HG03460 (cell line): Measurements from ENCODE around the gene ARHGAP33.

Source experiments
- ATAC-seq: cut with Tn5 transposase; IDR thresholded peaks from one replicate; pipeline ENCODE4 v1.9.1; 2021; ENCODE audit not compliant: unreplicated experiment

ARHGAP33 gene

DNA sequence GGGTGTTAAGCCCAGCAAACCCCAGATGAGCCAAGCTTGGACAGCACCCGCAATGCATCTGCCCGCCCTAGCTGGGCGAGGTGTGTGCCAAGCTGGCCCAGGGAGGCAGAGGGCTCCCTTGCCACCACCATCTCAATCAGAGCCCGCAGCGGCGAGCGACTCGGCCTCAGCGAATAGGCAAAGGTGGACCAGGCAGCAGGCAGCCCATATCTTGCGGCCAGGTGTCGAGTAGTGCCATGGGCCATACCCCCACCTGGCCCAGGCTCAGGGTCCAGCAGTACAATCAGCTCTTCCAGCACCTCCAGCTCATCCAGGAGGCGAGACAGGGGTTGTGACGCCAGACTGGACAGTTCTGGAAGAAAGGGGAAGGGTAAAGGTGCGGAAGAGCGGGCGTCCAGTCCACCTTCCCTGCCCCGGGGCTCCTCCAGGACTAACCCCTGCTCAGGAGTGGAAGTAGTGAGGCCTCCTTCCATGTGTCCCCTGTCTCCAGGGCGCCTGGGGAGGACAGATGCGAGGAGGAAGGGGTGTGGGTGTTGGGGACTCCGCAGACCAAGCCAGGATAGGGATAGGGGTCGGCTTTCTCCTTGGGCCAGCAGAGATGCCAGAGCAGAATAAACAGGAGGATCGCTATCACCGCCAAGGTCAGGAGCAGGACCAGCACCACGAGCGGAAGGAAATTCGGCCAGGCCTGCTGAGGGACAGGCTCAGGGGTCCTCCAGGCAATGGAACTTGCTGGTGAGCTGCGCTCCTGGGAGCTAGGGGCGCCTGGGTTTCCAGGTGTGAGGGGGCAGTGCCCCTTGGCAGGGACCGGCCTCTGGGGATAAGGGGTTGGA lies 35.9 kb upstream of the ARHGAP33 start:
- ATAC-seq = no peak

DNA sequence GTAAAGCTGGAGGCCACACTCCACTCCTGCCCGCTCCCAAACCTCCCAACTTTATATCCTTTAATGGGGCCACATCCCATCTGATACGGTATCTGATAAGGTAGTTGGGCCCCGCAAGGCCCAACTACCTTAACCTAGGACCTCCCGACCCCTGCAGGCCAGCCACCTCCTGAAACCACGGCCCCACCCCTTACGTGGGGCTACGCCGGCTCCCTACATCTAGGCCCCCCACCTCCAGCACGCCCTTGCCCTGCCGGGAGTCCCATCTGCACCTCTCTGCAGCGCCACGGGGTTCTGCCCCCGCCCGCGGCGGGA lies 35.3 kb upstream of the ARHGAP33 start:
- ATAC-seq = peak; percentile 17

DNA sequence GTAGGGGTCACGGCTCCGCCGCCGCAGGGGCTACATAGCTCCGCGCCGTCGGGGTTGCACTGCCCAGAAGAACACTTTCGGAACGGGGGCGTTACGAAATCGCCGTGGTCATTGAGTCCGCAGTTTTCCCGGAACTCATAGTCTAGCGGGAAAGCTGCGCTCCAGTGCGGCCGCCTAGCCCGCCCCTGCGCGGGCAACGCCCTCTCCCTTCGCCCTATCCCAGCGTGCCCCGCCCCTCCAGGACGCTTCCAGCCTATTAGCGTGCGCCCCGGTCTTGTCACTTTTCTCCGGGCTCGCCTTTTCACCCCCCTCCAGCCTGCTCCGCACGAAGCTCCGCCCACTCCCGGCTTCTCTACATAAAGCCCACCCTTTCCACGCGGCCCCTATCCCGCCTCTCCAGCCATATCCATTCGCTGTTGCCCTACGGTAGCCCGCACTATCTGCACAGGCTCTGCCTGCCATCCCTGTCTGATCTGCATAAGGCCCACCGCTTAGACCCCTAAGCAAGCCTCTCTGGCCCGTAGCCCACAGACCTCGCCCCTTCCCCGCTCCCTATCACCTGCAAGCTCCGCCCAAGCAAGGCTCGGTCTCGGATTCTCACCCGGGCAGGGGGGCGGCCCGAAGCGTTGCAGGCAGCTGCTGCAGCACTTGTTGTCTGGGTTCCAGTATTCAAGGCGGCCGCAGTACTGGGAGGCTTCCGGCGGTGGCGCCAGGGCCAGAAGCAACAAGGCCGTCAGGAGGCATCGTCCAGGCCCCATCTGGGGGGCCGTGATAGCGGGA lies 34.8 kb upstream of the ARHGAP33 start:
- ATAC-seq = peak; percentile 44

DNA sequence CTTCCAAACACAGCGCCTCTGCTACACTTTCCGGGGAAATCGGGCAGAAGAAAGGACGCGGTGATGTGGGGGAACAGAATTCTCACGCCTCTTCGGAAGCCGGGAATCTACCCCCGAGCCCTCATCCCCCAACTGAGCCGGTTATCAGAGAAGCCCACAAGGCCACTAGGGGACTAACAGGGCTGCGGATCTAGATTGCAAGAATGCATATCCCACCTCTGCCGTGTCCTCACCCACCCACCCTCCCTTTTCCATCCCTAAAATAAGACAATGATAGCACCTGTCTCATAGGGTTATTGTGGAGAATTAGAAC lies 34.2 kb upstream of the ARHGAP33 start:
- no peak for ATAC-seq

DNA sequence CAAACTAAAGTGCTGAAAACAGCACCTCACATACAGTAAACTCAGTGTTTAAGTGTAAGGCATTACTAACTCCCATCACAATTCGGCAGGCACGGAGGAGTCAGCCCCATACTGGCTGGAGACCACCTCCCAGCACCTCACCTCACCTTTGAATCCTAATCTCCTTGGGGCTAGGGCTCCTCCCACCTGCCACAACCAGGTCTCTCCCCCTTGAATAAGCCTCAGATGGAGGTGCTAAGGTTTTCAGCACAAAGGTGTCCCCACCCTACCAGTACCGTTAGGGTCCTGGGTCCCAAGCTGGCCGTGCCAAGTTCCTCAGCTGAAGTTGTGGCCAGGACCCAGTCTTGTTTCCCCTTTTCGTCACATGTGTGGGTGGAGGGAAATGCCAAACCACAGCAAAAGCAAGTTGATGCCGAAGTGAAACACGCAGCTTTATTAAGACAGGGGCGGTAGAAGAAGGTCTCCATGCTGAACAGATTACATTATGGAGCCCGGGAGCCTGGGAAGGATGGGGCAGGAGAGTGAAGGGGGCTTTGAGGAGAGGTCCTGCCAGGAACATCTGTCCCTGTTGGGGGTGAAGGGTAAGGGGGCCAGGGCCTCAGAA lies 33.1 kb upstream of the ARHGAP33 start, which contains the start of gene IGFLR1:
TSS of gene IGFLR1 (minus strand) at position 332 of the 604 bp plus-strand sequence. CDS start 1,272 bp downstream, outside the sequence.
- no peak for ATAC-seq

DNA sequence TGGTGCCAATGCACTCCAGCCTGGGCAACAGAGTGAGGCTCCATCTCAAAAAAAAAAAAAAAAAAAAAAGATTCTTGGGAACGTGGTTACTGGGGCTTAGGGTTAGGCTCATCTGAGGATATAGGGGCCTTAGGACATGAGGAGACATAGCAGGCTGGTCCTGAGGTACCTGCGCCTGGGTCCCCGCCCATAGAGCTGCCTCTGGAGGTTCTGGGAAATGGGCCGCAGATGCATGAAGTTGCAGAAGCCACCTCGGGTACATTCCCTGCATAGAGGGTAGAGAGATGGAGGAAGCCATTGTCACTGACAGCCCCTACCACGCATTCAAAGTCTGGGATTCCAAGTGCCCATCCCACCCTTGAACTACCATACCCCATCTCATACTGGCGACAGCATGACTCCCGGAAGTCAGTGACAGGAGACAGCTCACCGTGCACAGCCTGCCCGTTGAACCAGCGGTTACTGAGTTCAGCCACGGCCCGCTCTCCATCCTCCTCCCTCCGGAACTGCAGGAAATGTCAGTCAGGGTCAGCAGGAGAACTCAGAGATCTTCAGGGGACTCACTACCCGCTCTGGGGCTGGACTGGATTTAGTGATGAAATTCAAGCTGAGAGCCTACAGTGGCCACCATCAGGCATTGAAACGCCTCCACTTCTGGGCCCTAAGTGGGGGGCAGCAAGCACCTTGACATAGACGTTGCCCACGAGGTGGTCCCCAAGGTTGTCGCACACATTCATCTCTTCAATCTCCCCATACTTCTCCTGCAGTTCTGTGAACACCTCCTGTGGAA lies 31.5 kb upstream of the ARHGAP33 start:
- no peak for ATAC-seq

DNA sequence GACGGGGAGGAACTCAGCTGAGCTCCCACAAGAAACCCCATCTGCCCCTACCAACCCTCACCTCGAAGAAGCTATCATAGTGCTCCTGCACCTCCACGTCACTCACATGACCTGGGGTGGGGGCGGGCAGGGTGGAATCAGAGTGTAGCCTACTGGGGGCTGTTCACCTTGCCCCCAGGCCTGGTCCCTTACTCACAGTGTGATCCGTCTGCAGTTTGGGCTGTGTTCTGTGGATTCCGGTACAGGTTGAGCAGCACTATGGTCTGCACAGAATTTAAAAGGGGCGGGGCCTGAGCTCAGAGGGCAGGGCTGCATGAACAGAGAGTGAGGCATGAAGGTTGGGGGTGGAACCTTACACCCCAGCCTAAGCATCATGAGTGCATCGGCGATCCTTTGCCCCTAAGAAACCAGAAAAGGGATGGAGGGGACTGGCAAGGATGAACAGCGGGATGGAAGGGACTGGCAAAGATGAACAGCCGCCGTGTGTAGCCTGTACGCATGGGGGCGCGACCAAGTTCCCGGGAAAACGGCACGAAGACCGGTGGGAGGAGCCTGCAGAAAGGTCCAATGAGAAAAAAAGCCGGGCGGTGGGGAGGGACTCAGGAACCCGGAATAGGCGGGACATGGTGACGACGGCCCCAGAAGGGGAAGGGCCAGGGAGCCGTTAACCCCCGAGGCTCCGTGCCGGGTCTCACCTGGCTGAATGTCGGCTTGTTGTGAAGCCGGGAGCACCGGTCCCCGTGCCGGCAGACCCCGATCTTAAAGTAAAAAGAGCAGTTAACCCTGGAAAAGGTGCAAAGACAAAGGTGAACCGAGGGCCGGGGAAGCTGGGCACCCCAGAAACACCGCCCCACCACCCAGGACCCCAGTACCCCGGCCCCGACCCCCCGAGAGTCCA lies 30.7 kb upstream of the ARHGAP33 start:
- peak; percentile 32 for ATAC-seq

DNA sequence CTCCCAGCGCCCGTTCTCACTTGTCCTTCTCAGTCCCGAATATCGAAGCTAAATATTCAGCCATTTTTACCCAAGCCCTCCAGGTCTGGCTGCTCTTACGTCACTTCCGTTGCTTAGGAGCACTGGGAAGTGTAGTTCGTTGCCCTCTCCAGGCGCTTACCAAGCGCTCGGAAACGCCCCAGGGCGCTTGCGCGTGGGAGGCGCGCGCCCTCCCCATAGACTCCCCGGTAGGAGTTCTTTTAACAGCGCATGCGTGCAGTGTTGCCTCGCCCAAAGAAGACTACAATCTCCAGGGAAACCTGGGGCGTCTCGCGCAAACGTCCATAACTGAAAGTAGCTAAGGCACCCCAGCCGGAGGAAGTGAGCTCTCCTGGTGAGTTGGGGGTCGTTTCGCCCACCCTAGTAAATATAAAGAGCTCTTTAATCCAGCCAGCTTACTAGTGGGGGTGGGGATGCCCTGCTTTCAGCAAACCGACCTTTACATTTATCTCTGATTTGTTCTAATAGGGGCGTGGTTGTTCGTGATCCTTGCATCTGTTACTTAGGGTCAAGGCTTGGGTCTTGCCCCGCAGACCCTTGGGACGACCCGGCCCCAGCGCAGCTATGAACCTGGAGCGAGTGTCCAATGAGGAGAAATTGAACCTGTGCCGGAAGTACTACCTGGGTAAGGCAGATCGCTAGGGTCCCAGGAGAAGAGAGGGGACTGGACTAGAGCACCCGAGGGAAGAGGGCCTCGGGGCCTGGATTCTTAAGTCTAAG lies 29.9 kb upstream of the ARHGAP33 start, which contains the start of the genes PSENEN and U2AF1L4:
TSS of gene PSENEN (plus strand) at position 324 of the 759 bp plus-strand sequence. CDS start at position 604, 280 bp downstream.
TSS of gene U2AF1L4 (minus strand) at position 91 of the 759 bp plus-strand sequence. CDS start at position 64, 27 bp downstream.
- ATAC-seq = peak; percentile 36

DNA sequence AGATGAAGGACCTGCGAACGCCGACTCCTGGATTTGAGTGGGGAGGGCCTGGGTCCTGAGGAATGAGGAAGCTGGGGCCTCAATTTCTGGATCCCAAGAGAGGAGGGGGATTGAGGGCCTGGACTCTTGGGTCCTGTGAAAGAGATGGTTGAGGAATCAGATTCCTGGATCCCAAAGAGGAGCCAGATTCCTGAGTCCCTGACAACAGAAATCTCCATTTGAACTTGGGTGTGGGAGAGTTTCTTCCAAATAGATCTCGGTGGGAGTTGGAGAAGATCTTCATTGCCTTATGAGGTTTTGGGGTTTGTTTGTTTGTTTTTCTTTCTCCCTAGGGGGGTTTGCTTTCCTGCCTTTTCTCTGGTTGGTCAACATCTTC lies 29.3 kb upstream of the ARHGAP33 start:
- no peak for ATAC-seq

DNA sequence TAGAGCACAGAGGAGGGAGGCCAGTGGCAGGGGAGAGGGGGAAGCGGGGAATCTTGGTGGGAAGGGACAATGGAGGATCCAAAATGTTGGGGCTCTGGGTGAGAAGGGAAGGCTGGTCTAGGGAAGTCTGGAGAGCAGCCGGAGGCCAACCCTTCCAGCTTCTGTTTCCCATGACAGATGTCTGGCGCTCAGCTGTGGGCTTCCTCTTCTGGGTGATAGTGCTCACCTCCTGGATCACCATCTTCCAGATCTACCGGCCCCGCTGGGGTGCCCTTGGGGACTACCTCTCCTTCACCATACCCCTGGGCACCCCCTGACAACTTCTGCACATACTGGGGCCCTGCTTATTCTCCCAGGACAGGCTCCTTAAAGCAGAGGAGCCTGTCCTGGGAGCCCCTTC lies 28.8 kb upstream of the ARHGAP33 start:
- no peak for ATAC-seq

DNA sequence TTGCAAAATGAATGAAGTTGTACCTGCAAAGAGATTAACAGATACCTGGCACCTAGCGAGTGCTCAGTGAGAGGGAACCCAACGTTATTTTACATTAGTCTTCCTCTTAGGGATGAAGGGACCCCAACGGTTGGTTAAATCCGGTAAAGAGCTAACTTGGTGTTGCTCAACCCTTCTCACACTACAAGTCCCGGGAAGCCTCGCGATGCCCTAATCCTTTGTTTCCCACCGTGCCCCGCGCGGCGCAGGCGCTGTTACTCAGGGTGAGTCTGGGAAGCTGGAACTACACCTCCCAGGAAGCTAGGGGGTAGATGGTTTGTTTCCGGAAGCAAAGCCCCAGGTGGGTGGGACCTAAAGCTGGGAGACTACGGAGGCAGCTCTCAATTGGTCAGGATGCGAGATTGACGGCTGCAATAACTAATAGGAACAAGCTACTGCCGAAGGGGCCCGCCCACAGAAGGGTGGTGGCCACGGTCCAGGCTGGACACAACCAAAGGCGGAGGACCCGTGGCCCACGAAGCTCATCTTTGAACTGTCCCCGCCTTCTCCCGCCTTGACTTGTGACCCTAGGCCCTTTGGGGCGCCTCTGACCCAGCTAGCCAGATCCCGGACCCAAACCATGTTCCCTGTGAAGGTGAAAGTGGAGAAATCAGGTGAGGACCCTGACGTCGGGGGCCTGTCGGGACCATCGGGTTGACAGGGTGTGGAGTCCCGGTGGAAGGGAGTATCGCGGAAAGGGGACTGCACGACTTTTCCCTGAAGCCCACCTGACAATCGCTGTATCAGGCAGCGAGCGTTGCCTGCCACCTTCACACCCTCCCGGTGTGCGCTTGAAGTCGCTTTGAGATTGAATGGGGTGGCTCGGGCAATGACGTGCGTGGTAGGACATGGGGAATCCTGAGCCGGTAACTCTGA lies 27.0 kb upstream of the ARHGAP33 start, which contains the start of gene LIN37:
TSS of gene LIN37 (plus strand) at position 471 of the 915 bp plus-strand sequence. CDS start at position 620, 149 bp downstream.
- peak; percentile 57 for ATAC-seq

DNA sequence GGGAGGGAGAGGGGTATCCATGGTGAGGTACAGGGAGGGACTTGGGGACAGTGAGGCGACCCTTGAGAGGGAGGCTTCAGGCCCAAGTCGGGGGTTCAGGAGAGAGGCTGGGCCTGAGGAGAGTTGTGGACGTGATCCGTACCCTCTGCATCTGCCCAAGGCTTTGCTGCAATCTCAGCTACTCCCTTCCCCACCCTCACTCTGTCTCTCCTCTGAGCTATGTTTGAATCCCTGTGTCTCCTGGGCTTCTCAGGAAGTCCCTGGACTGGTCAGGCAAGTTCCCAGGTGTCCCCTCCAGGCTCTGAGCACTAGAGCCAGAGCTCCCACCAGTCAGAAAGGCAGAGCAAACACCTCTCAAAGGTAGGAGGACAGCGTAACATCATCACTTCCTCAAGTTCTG lies 25.2 kb upstream of the ARHGAP33 start:
- no peak for ATAC-seq

DNA sequence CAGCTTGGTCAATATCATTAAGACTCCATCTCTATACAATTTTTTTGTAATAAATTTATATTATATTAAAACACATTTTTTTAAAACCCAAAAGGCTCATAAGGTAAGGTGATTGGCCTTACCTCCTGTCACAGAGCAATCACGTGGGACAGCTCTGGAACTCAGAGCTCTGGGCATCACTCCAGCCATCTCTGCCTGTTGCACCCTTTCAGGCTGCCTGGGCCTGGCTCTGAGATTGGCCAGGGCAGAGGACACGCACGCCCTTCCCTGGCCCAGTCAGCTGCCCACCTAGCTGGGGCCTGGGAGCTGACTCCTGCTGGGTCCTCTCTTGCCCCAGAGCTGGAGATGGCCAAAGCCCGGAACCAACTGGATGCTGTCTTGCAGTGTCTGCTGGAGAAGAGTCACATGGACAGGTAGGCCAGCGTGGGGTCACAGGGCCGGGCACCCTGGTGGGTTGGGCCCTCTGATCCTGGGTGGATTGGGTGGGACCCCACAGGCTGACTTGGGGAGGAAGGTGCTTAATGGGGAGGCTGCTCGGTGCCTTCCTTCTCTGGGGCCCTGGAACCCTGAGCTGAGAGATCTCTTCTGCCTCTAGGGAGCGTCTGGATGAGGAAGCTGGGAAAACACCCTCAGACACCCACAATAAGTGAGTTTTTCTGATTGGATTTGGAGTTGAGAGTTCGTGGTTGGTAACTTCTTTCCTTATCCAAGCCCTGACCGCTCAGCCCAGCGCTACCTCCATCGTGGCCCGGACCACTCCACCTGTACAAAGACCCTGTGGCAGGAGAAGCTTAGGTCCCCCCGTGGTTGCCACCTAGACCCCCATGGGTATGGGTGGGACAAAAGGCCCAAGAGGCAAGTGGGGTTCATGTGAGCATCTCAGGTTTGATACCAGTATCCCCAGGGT lies 23.3 kb upstream of the ARHGAP33 start:
- ATAC-seq = no peak

DNA sequence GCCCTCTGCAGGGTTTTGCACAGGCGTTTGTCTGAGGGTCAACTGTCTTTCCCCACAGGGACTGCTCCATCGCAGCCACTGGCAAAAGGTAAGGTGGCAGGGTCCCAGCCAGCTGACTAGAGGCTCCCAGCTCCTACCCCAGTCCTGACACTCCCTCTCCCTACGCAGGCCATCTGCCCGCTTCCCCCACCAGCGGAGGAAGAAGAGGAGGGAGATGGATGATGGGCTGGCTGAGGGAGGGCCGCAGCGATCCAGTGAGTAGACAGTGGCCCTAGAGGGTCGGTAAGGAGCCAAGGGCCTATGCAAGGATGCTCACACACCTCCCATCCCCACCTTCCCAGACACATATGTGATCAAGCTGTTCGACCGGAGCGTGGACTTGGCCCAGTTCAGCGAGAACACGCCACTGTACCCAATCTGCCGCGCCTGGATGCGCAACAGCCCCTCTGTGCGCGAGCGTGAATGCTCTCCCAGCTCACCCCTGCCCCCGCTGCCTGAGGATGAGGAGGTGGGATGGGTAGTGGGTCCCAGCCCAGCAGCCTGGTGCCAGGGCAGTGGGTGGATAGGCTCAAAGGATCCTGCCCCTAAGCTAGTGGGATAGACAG lies 22.5 kb upstream of the ARHGAP33 start:
- ATAC-seq = no peak

DNA sequence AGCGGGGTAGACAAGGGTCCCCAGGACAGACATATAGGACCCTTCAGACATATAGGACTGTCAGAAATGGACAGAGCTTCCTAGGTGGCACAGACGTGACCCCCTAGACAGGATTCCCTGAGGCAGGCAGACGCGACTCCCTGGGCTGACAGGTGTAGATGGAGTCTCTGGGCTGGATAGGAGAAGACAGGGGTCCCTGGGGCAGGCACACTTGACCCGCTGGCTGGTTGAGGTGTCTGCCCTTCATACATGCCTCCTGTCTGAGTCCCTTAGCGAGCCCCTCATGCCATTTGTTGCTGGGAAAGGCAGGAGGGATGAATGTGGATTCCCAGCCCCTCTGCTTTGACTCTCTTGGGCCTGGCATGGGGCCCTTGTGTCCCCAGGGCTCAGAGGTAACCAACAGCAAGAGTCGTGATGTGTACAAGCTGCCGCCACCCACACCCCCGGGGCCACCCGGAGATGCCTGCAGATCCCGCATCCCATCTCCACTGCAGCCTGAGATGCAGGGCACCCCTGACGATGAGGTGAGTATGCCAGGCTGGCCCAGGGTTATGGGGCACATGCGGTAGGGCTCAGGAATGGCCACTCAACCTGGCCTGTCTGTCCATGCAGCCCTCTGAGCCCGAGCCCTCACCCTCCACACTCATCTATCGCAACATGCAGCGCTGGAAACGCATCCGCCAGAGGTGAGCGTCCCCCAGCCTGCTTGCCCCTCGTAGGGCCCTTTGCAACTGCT lies 21.6 kb upstream of the ARHGAP33 start:
- no peak for ATAC-seq
